Keratinocyte (primary cell): ENCODE measurements around the gene C10orf71. TPM values are rescaled to one million over a fixed set of nuclear protein-coding genes. Genes with fewer than 3 reads are reported as not detected.

Experiments used
- DNase-seq: peaks from one replicate; pipeline ENCODE4 v3.0.0-alpha.2; 2011; ENCODE audit warnings: low read depth, missing footprints, low spot score
- FAIRE-seq: peaks from 2 replicates; lab custom pipeline; 2011; peaks lifted over from hg19 to GRCh38; lab: Jason Lieb, UNC
- H2AFZ ChIP-seq: 2 replicates; pipeline ENCODE4 v1.6.0; 2012; ENCODE audit warnings: low read length, control low read depth, inconsistent platforms; ENCODE audit not compliant: control insufficient read depth
- H3K27ac ChIP-seq: 2 replicates; pipeline ENCODE4 v1.5.1; 2011; ENCODE audit warnings: low read length; ENCODE audit not compliant: control insufficient read depth, insufficient read depth
- H3K27me3 ChIP-seq: 3 replicates; pipeline ENCODE4 v1.6.0; 2011; ENCODE audit warnings: low read length; ENCODE audit not compliant: control insufficient read depth, insufficient read depth; ENCODE audit errors: extremely low read depth
- H3K36me3 ChIP-seq, 2 experiments: 2 replicates in 1 of 2; 3 replicates in 1 of 2; pipeline ENCODE4 v1.5.1; 2011; ENCODE audit warnings: low read length in 2 of 2, mild to moderate bottlenecking in 1 of 2; ENCODE audit not compliant: control insufficient read depth in 2 of 2, insufficient read depth in 2 of 2; ENCODE audit errors: extremely low read depth in 1 of 2
- H3K4me1 ChIP-seq: 3 replicates; pipeline ENCODE4 v1.5.1; 2011; ENCODE audit warnings: low read length; ENCODE audit not compliant: control insufficient read depth, insufficient read depth; ENCODE audit errors: extremely low read depth
- H3K4me2 ChIP-seq: 3 replicates; pipeline ENCODE4 v1.6.0; 2011; ENCODE audit warnings: low read depth, low read length; ENCODE audit not compliant: control insufficient read depth, insufficient read depth; ENCODE audit errors: extremely low read depth
- H3K4me3 ChIP-seq, 3 experiments: fragments of 200-600 bp in 1 of 3; sonication (generic) in 1 of 3; 2 replicates in 2 of 3; 3 replicates in 1 of 3; pipeline ENCODE4 v1.5.1; 2011 to 2016; ENCODE audit warnings: low read length in 3 of 3, mild to moderate bottlenecking in 3 of 3, control low read depth in 2 of 3, inconsistent platforms in 1 of 3, low read depth in 1 of 3, mixed read lengths in 1 of 3, mixed run types in 1 of 3, moderate library complexity in 1 of 3; ENCODE audit not compliant: control insufficient read depth in 2 of 3, insufficient read depth in 2 of 3; ENCODE audit errors: extremely low read depth in 1 of 3
- H3K79me2 ChIP-seq: 2 replicates; pipeline ENCODE4 v1.6.0; 2012; ENCODE audit warnings: low read length; ENCODE audit not compliant: control insufficient read depth, insufficient read depth
- H3K9ac ChIP-seq: 3 replicates; pipeline ENCODE4 v1.6.0; 2011; ENCODE audit warnings: low read length; ENCODE audit not compliant: control insufficient read depth, insufficient read depth; ENCODE audit errors: extremely low read depth
- H3K9me1 ChIP-seq: 3 replicates; pipeline ENCODE4 v1.6.0; 2011; ENCODE audit warnings: low read length; ENCODE audit not compliant: control insufficient read depth, insufficient read depth; ENCODE audit errors: extremely low read depth
- H3K9me3 ChIP-seq: 2 replicates; pipeline ENCODE4 v1.5.1; 2012; ENCODE audit warnings: low read depth, low read length; ENCODE audit not compliant: control insufficient read depth
- H4K20me1 ChIP-seq: 3 replicates; pipeline ENCODE4 v1.6.0; 2011; ENCODE audit warnings: low read length; ENCODE audit not compliant: control insufficient read depth, insufficient read depth; ENCODE audit errors: extremely low read depth
- EZH2 ChIP-seq: IDR thresholded peaks from one replicate; pipeline ENCODE4 v1.6.1; 2012; ENCODE audit warnings: inconsistent platforms, mild to moderate bottlenecking, low read length, moderate library complexity
- dilution Hi-C: fragments of 300-500 bp; cut with MboI; formaldehyde crosslinking; loops from one replicate; pipeline ENCODE4 v1.7.0; 2020; ENCODE audit warnings: low sequenced_read_pairs; ENCODE audit not compliant: extremely low pct_ligation_motif_present
- polyA minus RNA-seq, 3 experiments: library from RNA; depleted of rRNA, polyadenylated mRNA; stranded (reverse); fragments of >200 nt; gene quantifications; 1 replicate in 1 of 3; 2 replicates in 1 of 3; 3 replicates in 1 of 3; pipeline ENCODE4 v1.2.3, GENCODE V29; 2011
- polyA plus RNA-seq, 5 experiments: library from polyadenylated mRNA; depleted of rRNA in 3 of 5; stranded (reverse) in 3 of 5; stranded (forward) in 1 of 5; unstranded in 1 of 5; fragments of >200 nt; gene quantifications; 1 replicate in 1 of 5; 2 replicates in 3 of 5; 3 replicates in 1 of 5; pipeline versions ENCODE4 v1.2.1 to v1.2.3, GENCODE V29; 2011 to 2012; ENCODE audit warnings: missing spikeins in 2 of 5, low read depth in 1 of 5, low replicate concordance in 1 of 5
- TF ChIP-seq, protein P1 (sequence below), 3 experiments: IDR thresholded peaks in 1 of 3; conservative IDR thresholded peaks in 1 of 3; optimal IDR thresholded peaks in 1 of 3; 2 replicates in 2 of 3; 3 replicates in 1 of 3; pipeline versions ENCODE3 to v1.5.1; 2011; ENCODE audit warnings: low read length in 3 of 3, mild to moderate bottlenecking in 3 of 3, moderate library complexity in 2 of 3, control low read depth in 1 of 3, inconsistent platforms in 1 of 3; ENCODE audit not compliant: insufficient read depth in 2 of 3; ENCODE audit errors: extremely low read depth in 1 of 3

The C10orf71 gene, protein sequence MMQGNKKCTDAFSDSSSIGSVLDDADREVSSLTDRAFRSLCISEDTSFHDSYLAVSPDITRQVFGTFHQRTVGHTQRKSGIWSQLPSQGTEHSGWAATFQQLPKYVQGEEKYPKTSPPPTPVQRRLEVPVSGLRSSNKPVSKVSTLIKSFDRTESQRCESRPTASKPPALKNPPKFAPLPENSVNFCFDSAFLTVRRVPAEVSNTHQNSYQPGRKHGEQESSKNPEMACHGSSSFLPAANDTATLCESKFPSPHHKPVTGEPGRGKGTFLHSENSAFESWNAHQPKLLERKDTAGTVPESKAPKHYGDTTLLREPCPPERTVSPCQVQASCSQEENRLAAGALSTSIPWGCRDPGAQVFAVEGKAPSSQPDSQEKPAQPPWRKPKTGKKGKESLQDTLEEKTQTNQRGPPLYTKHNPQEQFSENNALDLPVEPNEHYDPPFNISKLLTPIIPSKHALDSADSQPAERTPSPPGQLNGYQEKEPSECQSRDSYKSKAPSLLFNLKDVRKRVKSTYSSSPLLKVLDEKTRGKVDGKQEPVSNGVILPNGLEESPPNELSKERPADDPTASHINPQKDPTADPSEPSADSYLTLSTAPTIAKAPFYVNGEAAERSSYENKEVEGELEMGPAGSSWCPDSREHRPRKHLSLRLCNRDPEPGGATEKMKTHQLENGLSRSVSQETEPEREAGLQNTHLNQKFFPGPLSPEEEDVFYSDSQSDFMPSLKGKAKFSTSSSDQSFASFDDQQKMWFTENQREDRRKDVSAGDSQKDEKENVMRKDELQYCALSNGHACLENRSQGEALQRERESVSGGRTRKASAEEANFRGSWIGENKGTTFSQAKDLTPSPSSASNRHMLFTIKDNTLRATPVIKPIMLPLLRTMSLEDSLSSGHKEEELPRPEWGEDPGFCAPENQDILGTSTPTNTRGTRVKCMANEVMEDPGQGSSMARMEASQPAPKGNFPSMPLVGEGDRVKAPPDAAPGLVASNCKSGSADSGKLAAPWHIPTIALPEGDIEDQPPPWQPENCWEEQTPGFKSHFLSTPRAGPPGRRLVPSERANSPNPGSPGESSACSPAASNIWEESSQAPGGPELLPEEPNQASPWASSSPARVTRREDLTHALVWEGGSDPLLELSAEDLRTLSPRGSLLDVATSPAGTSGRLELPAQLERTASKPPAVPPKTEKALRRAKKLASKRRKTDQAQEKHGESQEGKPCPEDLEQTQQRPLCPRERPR (N-terminal part only)
- polyA plus RNA-seq (not detected in 3 replicates), polyA minus RNA-seq (not detected in 3 replicates)
- polyA plus RNA-seq (2011; ENCODE audit: low read depth) = not detected
- polyA plus RNA-seq (2011; cell fraction: cytosol; rRNA removed) = not detected in 2 replicates
- polyA plus RNA-seq (2011; cell fraction: nucleus; rRNA removed) = not detected in 2 replicates
- polyA plus RNA-seq (2012; ENCODE audit: low replicate concordance) = not detected in 2 replicates
- not detected for polyA minus RNA-seq (2011; cell fraction: cytosol; rRNA and poly(A)+ RNA removed)
- polyA minus RNA-seq (2011; cell fraction: nucleus; rRNA and poly(A)+ RNA removed) = not detected in 2 replicates

- Histone ChIP-seq H3K9me1 (no peaks in the 10 kb centered on the region), H3K4me1 (no peaks in the 10 kb centered on the region), H3K27me3 (no peaks in the 10 kb centered on the region), H3K27ac (no peak within 1 kb of the TSS), H3K36me3 (no peaks in the 10 kb centered on the region), H3K4me2 (no peak within 1 kb of the TSS), H3K79me2 (no peaks in the 10 kb centered on the region), H3K9me3 (no peaks in the 10 kb centered on the region), H4K20me1 (no peaks in the 10 kb centered on the region), H3K9ac (no peak within 1 kb of the TSS), H2AFZ (no peak within 1 kb of the TSS), H3K4me3 (no peak within 1 kb of the TSS)
- TF ChIP-seq, protein P1, sequence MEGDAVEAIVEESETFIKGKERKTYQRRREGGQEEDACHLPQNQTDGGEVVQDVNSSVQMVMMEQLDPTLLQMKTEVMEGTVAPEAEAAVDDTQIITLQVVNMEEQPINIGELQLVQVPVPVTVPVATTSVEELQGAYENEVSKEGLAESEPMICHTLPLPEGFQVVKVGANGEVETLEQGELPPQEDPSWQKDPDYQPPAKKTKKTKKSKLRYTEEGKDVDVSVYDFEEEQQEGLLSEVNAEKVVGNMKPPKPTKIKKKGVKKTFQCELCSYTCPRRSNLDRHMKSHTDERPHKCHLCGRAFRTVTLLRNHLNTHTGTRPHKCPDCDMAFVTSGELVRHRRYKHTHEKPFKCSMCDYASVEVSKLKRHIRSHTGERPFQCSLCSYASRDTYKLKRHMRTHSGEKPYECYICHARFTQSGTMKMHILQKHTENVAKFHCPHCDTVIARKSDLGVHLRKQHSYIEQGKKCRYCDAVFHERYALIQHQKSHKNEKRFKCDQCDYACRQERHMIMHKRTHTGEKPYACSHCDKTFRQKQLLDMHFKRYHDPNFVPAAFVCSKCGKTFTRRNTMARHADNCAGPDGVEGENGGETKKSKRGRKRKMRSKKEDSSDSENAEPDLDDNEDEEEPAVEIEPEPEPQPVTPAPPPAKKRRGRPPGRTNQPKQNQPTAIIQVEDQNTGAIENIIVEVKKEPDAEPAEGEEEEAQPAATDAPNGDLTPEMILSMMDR (optimal IDR thresholded peaks at IDR 0.05 in 1 of 3, IDR thresholded peaks at IDR 0.05 in 1 of 3, conservative IDR thresholded peaks at IDR 0.05 in 1 of 3; ENCODE audit: extremely low read depth in 1 of 3, insufficient read depth in 2 of 3, low read length in 3 of 3) = no peak
- no peak for TF ChIP-seq EZH2
- no peak for FAIRE-seq
- no peak for DNase-seq
- dilution Hi-C loops = no loop called here
Observed at GRCh38 chr10:49298983-49299815, at the start of gene C10orf71. Gene C10orf71 (plus strand): TSS chr10:49299170. CDS start chr10:49322546, 23,376 bp downstream.
